Omental fat pad (tissue), 4 donors: Measurements from ENCODE around the gene GSS. TPM values are rescaled to one million over a fixed set of nuclear protein-coding genes. Genes with fewer than 3 reads are reported as not detected.

Experiments
- ATAC-seq: fragments of 150-250 bp; one replicate; pipeline ENCODE4 v1.9.1; 2016; ENCODE audit warnings: mild to moderate bottlenecking, moderate library complexity; ENCODE audit not compliant: low FRiP score
- DNase-seq: peaks from one replicate; pipeline ENCODE4 v3.0.0-alpha.2; 2019; ENCODE audit warnings: low spot score
- total RNA-seq, 4 donors: library from RNA; depleted of rRNA; stranded (reverse); fragments of >200 nt; gene quantifications; one replicate each; pipeline ENCODE4 v1.1.0, GENCODE V29; 2016
- TF ChIP-seq, protein P1 (sequence below), 3 donors: fragments of 450-650 bp; IDR thresholded peaks; one replicate each; pipeline ENCODE4 v1.5.1; 2016 to 2017; ENCODE audit warnings: antibody characterized with exemption in 3 of 3, mild to moderate bottlenecking in 3 of 3, moderate library complexity in 2 of 3

Gene GSS
- total RNA-seq, 4 donors from 2014 or later: 32.1 to 39.6 (median 33.2) TPM

DNA sequence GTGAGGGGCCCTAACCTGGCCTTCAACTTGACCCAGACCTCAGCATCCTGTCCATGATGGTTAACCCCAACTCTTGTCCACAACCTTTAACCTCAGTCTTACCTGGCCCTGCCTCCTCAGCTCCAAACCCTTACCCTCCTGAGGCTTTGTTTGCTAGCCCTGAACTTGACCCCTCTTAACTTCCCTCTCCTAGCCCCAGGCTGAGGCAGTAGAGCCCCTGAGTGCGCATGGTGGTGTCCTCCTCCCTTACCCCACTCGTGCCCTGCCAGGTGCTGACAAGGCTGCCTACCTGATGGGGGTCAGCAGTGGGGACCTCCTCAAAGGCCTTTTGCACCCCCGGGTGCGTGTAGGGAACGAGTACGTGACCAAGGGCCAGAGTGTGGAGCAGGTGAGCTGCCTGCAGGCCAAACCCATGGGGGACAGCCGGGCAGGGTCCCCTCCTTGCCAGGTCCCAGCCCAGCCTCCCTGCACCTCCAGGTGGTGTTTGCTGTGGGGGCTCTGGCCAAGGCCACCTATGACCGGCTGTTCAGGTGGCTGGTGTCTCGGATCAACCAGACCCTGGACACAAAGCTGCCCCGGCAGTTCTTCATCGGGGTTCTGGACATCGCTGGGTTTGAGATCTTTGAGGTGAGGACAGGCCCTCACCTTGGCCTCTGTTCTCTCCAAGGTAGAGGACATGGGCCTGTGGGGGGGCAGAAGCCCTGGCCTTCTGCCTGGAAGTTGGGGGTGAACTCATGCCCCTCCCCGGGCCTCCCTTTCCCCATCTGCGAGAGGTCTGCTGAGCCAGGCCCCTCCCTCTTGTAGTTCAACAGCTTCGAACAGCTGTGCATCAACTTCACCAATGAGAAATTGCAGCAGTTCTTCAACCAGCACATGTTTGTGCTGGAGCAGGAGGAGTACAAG, 31.9 kb upstream of the GSS start:
- TF ChIP-seq, protein P1, sequence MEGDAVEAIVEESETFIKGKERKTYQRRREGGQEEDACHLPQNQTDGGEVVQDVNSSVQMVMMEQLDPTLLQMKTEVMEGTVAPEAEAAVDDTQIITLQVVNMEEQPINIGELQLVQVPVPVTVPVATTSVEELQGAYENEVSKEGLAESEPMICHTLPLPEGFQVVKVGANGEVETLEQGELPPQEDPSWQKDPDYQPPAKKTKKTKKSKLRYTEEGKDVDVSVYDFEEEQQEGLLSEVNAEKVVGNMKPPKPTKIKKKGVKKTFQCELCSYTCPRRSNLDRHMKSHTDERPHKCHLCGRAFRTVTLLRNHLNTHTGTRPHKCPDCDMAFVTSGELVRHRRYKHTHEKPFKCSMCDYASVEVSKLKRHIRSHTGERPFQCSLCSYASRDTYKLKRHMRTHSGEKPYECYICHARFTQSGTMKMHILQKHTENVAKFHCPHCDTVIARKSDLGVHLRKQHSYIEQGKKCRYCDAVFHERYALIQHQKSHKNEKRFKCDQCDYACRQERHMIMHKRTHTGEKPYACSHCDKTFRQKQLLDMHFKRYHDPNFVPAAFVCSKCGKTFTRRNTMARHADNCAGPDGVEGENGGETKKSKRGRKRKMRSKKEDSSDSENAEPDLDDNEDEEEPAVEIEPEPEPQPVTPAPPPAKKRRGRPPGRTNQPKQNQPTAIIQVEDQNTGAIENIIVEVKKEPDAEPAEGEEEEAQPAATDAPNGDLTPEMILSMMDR (IDR thresholded peaks at IDR 0.05): no peak
- ATAC-seq: no peak
- no peak for DNase-seq

DNA sequence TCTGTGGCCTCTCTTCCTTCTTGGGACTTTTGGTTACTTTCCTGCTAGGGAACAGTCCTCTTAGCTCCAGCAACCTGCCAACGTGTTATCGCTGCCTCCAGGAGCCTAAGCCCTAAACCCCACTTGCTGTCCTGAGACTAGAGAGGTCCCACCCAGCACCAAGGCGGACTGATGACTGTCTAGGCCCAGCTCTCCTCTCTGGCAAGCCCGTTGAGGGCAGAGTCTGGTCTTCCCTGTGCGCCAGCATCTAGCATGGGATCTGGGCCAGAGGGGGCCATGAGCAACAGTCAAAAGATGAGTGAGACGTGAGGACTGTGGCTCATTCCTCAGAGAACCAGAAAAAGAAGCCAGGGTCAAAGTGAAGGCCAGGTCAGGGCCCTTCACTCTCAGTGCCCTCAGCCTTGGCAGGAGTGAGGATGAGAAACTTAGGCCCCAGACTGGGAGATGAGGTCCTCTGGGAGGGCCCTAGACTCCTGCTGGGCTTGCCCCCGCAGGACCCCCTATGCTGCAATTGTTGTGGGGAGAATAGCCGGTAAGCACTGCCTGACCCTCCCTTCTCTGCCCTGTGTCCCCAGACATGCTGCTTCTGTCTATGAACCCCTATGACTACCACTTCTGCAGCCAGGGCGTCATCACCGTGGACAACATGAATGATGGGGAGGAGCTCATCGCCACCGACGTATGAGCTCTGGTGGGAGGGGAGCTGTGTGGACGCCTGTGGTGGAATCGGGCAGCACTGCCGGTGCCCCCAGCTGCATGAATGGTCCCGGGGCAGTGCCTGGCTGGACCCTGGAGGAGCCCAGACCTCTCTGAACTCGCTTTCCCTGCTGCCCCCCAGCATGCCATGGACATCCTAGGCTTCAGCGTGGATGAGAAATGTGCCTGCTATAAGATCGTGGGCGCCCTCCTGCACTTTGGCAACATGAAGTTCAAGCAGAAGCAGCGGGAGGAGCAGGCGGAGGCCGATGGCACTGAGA, 31.0 kb upstream of the GSS start:
- DNase-seq: no peak
- TF ChIP-seq, protein P1 (IDR thresholded peaks at IDR 0.05): no peak
- no peak for ATAC-seq

DNA sequence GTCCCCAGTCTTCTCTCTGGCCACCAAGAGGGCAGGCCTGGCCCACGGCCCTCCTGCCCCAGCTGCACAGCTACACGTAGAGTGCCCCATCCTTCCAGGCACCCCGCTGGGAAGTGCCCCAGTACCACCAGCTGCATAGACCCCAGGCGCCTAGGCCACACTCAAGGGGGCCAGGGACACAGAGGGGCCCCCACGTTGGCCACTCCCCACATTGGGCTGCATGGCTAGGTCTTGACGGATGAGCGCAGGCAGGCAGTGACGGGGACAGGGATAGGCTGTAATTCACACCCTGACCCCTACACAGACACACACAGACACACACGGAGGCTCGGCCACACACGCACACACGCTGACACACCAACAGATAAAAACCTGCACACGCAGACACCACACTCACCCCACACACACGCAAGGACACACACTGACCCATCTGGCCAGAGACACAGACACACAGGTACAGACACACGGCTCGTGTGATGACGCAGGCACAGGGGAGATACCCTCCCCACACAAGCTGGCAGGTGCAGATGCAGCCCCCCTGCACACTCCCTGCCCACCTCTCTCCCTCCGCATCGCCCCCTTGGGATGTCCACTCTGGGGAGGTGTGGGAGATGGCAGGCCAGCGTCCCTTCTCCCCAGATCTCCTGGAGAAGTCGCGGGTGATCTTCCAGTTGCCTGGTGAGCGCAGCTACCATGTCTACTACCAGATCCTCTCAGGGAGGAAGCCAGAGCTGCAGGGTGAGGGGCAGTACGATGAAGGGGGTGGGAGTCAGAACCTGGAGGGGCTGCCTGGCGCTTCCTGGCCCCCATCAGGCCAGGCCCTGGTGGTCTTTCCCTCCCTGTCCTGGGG, 30.1 kb upstream of the GSS start:
- TF ChIP-seq, protein P1 (IDR thresholded peaks at IDR 0.05): no peak
- DNase-seq (no peak), ATAC-seq (no peak)

DNA sequence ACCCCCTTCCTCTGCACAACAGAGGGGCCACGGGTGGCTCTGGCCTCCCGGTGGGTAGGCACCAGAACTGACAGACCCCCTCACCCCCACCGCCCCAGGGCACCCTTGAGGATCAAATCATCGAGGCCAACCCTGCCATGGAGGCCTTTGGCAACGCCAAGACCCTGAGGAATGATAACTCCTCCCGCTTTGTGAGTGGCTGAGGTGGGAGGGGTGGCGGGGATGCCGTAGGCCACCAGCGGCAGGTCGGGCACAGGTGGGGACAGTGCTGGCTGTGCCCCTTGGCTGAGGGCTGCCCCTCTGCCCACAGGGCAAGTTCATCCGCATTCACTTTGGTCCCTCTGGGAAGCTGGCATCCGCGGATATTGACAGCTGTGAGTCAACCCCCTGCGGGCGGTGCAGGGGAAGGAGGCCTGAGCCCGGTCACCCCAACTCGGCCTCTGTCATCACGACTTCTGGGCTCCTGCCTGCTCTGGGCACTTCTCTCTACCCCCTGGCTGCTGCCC, 29.2 kb upstream of the GSS start:
- TF ChIP-seq, protein P1 (IDR thresholded peaks at IDR 0.05): no peak
- no peak for ATAC-seq

DNA sequence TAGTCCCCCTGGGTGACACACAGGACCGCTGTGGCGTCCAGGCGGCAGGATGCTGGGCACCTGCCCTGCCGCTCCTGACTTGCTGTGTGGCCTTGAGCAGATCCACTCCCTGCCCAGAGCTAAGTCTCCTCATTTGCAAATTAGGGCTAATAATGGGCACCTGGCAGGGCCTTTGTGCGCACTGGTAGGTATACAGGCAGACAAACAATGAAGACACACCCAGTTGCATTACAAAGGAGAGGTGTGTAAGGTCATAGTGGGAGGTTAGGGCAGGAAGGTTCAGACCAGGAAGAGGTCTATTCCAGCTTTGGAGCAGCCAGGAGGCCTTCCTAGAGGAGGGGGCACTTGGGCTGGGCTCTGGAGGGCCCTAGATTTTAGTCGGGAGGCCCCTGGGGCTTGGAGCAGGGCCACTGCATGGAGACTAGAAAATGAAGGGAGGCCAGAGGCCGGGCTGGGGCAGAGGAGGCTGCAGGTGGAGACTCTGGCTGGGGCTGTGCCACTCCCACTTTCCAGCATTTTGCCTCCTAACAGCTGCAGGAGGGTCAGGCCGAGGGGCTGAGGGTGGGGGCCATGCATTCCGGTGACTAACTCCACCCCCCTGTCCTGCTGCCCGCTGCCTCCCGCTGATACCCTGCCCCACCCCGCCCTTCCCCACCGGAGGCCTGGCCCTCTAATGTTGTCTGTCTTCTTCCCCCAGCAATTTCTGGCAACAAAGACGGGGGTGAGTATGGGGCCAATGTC, 28.6 kb upstream of the GSS start:
- TF ChIP-seq, protein P1 (IDR thresholded peaks at IDR 0.05): no peak
- no peak for ATAC-seq
- DNase-seq: no peak

More for the DNA sequence above, 29.2 kb upstream of the GSS start:
- DNase-seq: no peak
